Mononuclear cell (primary cell): Measurements from ENCODE around the gene IFNA8. TPM values are rescaled to one million over a fixed set of nuclear protein-coding genes. Genes with fewer than 3 reads are reported as not detected.
"Not testable (repeated sequence)": the region's sequence is repeated elsewhere in the genome, so short reads cannot be mapped to it uniquely, and the experiment has no call there.

Source experiments
- H3K27me3 ChIP-seq: 2 replicates; pipeline ENCODE4 v1.6.0; 2011; ENCODE audit warnings: low read length, control low read depth; ENCODE audit not compliant: insufficient read depth
- H3K4me1 ChIP-seq: 2 replicates; pipeline ENCODE4 v1.5.1; 2011; ENCODE audit warnings: mild to moderate bottlenecking, low read length, control low read depth; ENCODE audit not compliant: insufficient read depth
- H3K4me3 ChIP-seq: 2 replicates; pipeline ENCODE4 v1.5.1; 2011; ENCODE audit warnings: mild to moderate bottlenecking, low read length, moderate library complexity
- H3K9me3 ChIP-seq: 2 replicates; pipeline ENCODE4 v1.5.1; 2011; ENCODE audit warnings: low read depth, mild to moderate bottlenecking, control low read depth, low read length
- total RNA-seq: library from RNA; depleted of rRNA; stranded (reverse); fragments of >200 nt; gene quantifications from one replicate; pipeline ENCODE4 v1.2.3, GENCODE V29; 2012

IFNA8 gene
- total RNA-seq, 1 donor: not detected

- Histone ChIP-seq H3K4me1 (peaks cover 9% of the 10 kb centered on the region), H3K4me3 (no peak overlapping the region), H3K9me3 (no peaks in the 10 kb centered on the region)
These were observed 3.2 kb downstream of the IFNA8 start for GRCh38 chr9:21412107-21412506.

GRCh38 chr9:21413151-21413550, 4.2 kb downstream of the IFNA8 start:
- no peaks in the 10 kb centered on the region for H3K9me3 ChIP-seq
- peaks cover 19% of the 10 kb centered on the region for H3K27me3 ChIP-seq
- H3K4me1 ChIP-seq: peaks cover 9% of the 10 kb centered on the region
- H3K4me3 ChIP-seq: no peak overlapping the region

More at GRCh38 chr9:21412107-21412506, 3.2 kb downstream of the IFNA8 start:
- peaks cover 21% of the 10 kb centered on the region for H3K27me3 ChIP-seq

- H3K4me3 ChIP-seq: no peak overlapping the region
- H3K9me3 ChIP-seq: no peaks in the 10 kb centered on the region
- peaks cover 9% of the 10 kb centered on the region for H3K4me1 ChIP-seq
- H3K27me3 ChIP-seq: peaks cover 19% of the 10 kb centered on the region
These were observed 4.7 kb downstream of the IFNA8 start for GRCh38 chr9:21413624-21414023.

GRCh38 chr9:21414220-21414940, 5.5 kb downstream of the IFNA8 start:
- peaks cover 9% of the 10 kb centered on the region for H3K4me1 ChIP-seq
- H3K4me3 ChIP-seq: no peak overlapping the region
- H3K27me3 ChIP-seq: peaks cover 17% of the 10 kb centered on the region
- H3K9me3 ChIP-seq: no peaks in the 10 kb centered on the region

- Histone ChIP-seq H3K9me3 (no peaks in the 10 kb centered on the region), H3K4me3 (no peak overlapping the region), H3K27me3 (peaks cover 11% of the 10 kb centered on the region), H3K4me1 (peaks cover 9% of the 10 kb centered on the region)
These were observed 6.8 kb downstream of the IFNA8 start for GRCh38 chr9:21415493-21416267.

GRCh38 chr9:21428235-21428634, 19.3 kb downstream of the IFNA8 start:
- Histone ChIP-seq H3K9me3 (no peaks in the 10 kb centered on the region), H3K4me3 (no peak overlapping the region), H3K27me3 (peaks cover 33% of the 10 kb centered on the region)

GRCh38 chr9:21429191-21429590, 20.3 kb downstream of the IFNA8 start:
- no peak overlapping the region for H3K4me3 ChIP-seq
- no peaks in the 10 kb centered on the region for H3K4me1 ChIP-seq
- no peaks in the 10 kb centered on the region for H3K9me3 ChIP-seq
- peaks cover 33% of the 10 kb centered on the region for H3K27me3 ChIP-seq

More at GRCh38 chr9:21428235-21428634, 19.3 kb downstream of the IFNA8 start:
- H3K4me1 ChIP-seq: no peaks in the 10 kb centered on the region

GRCh38 chr9:21432672-21433425, 23.9 kb downstream of the IFNA8 start:
- no peak overlapping the region for H3K4me3 ChIP-seq
- H3K4me1 ChIP-seq: no peaks in the 10 kb centered on the region
- no peaks in the 10 kb centered on the region for H3K9me3 ChIP-seq
- peaks cover 28% of the 10 kb centered on the region for H3K27me3 ChIP-seq

GRCh38 chr9:21434202-21435014, 25.5 kb downstream of the IFNA8 start:
- peaks cover 28% of the 10 kb centered on the region for H3K27me3 ChIP-seq
- H3K4me3 ChIP-seq: no peak overlapping the region

GRCh38 chr9:21435015-21435383, 26.1 kb downstream of the IFNA8 start:
- not testable (repeated sequence) for H3K4me1 ChIP-seq, H3K9me3 ChIP-seq, H3K4me3 ChIP-seq
- peaks cover 26% of the 10 kb centered on the region for H3K27me3 ChIP-seq

More at GRCh38 chr9:21434202-21435014, 25.5 kb downstream of the IFNA8 start:
- H3K9me3 ChIP-seq: no peaks in the 10 kb centered on the region
- H3K4me1 ChIP-seq: no peaks in the 10 kb centered on the region

- Histone ChIP-seq H3K9me3 (no peaks in the 10 kb centered on the region), H3K4me3 (no peak within 1 kb of the TSS), H3K27me3 (peaks cover 15% of the 10 kb centered on the region), H3K4me1 (peaks cover 14% of the 10 kb centered on the region)
These were observed 31.2 kb downstream of the IFNA8 start, which contains the start of gene IFNA1 for GRCh38 chr9:21440139-21440538. Gene IFNA1, plus strand, starts transcription at chr9:21440439. Its CDS starts 69 bp downstream, at chr9:21440508.

- Histone ChIP-seq H3K9me3 (no peaks in the 10 kb centered on the region), H3K27me3 (peaks cover 28% of the 10 kb centered on the region), H3K4me3 (no peak overlapping the region)
These were observed 35.1 kb downstream of the IFNA8 start for GRCh38 chr9:21443849-21444625.

GRCh38 chr9:21449312-21449711, 40.4 kb downstream of the IFNA8 start:
- not testable (repeated sequence) for H3K4me3 ChIP-seq, H3K9me3 ChIP-seq, H3K4me1 ChIP-seq
- peaks cover 31% of the 10 kb centered on the region for H3K27me3 ChIP-seq

More at GRCh38 chr9:21443849-21444625, 35.1 kb downstream of the IFNA8 start:
- peaks cover 14% of the 10 kb centered on the region for H3K4me1 ChIP-seq
